Activated gamma-delta T cell treated with anti-CD3 and anti-CD28 coated beads, Interleukin-2, amount 50 U/mL, for 16 hours (primary cell): ENCODE data around the gene TSPAN4.

Source experiments
- DNase-seq: peaks from one replicate; pipeline ENCODE4 v3.0.0-alpha.2; 2020; ENCODE audit warnings: low read depth

Gene TSPAN4

DNA sequence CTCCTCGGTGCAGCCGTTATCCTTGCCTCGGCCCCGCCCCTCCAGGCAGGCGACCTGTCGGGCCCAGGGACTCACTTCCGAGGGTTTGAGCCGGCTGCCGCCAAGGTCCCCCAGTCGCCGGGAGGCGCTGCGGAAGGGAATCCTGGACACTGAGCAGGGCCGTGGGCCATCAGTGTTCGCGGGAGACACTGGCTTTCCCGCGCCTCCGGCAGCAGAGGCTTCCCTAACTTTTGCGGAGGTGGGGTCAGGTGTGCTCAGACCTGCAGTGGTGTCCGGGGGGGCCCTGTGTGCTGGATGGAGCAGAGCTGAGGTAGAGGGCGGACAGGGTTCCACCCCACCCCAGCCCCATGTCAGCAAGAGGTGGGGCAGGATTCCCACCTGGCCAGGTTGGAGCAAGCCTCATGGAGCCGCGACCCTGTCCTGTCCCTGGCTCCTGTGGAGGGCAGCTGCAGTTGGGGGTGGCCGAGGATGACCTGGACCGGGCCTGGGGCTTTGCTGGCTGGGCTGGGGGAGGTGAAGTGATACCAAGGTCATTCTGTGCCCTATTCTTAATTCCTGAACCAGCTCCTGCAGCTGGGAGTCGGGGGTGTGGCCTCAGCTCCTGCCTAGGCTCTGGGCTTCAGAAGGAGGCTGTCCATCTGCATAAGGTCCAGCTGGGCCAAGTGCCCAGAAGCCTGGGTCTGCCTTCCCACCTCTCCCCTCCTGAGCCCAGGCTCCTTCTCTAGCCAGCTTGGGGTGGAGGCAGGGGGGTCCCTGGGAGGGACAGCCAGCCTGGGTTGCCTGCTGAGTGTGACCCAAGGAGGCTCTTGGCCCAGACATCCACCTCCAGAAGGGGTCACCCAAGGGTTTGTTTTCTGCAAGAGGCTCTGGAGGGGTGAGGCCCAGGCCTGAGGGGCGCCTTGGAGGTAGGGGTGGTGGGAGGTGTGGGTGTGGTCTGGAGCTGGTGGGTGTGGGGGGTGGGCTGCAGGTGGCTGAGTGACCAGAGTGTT, 8.4 kb downstream of the TSPAN4 start:
- no peak for DNase-seq

GRCh38 chr11:852762-853161, 10.1 kb downstream of the TSPAN4 start:
- no peak for DNase-seq

GRCh38 chr11:853682-854448, 11.2 kb downstream of the TSPAN4 start:
- DNase-seq, result no peak

DNA sequence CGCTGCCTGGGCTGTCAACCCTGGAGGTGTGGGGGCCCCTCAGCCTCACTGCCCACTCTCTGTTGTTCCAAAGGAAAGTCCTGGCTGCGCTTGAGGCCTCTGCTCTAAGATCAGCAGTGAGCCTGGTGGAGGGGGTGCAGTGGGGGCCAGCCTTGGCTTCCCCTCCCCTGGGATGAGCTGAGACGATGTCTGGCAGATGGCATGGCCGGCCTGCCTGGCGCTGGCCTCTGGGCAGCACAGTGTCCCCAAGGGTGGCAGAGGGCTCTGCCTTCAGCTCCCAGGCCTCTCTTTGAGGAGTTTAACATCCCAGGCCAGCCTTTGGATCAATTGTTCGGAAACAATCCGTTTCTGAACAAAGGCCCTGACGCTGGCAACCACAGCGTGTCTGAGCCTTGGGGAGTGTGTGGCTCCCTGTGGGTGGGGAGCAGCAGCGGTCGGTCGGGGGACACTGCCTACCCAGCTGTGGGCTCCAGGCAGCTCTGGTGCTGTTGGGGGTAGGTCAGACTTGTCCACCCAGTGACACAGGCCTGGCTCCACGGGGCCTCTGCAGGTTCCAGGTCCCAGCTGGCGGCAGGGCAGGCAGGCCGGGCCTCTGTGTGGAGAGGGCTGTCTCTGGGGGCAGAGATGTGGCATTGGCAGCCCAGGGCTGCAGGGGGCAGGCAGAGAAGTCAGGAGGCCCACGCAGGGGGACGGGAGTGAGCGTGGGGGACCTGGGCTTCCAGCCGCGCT, 12.1 kb downstream of the TSPAN4 start:
- no peak for DNase-seq

GRCh38 chr11:855330-855674, 12.7 kb downstream of the TSPAN4 start:
- DNase-seq, result no peak

GRCh38 chr11:855796-856195, 13.1 kb downstream of the TSPAN4 start:
- DNase-seq, result no peak

- no peak for DNase-seq
Observed at GRCh38 chr11:856397-856796, 13.7 kb downstream of the TSPAN4 start.

- no peak for DNase-seq
Observed at GRCh38 chr11:858053-858761, 15.6 kb downstream of the TSPAN4 start.

DNA sequence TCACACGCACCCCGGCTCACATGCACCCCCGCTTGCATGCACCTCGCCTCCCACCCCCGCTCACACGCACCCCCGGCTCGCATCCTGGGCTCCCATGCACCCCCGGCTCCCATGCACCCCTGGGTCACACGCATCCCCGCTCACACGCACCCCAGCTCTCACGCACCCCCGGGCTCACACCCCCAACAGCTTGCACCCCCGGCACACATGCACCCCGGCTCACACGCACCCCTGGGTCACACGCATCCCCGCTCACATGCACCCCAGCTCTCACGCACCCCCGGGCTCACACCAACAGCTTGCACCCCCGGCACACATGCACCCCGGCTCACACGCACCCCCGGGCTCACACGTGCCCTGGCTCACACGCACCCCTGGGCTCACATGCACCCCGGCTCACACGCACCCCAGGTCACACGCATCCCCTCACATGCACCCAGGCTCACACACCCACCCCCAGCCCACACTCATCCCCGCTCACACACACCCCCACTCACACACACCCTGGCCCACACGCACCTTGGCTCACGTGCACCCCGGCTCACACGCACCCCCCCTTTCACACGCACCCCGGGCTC, 16.2 kb downstream of the TSPAN4 start:
- no peak for DNase-seq

DNA sequence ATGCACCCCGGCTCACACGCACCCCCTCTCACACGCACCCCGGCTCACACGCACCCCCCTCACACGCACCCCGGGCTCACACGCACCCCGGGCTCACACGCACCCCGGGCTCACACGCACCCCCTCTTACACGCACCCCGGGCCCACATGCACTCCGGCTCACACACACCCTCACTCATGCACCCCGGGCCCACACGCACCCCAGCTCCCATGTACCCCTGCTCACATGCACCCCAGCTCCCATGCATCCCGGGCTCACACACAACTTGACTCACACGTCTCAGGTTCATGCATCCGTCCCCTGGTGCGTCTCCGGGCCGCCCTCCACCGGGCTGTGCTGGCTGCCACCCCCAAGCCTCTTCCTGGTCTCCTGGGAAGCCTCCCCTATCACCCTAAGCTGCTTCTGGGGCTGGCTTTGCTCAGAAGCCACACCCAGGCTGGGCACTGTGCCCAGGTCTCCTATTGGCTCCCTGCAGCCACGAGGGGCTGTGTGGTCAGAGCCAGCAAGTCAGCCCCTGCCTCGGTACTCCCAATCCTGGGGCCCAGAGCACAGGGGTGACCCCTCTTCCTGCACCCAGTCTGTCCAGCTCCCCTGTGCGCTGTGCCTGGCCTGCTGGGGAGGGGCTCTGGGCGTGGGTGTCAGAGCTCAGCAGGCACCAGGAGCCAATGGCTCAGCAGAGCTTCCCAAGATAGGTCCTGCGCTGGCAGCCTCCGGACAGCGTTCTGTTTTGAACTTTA, 16.9 kb downstream of the TSPAN4 start:
- no peak for DNase-seq

- DNase-seq, result no peak
Observed at GRCh38 chr11:860234-861104, 17.8 kb downstream of the TSPAN4 start.

DNA sequence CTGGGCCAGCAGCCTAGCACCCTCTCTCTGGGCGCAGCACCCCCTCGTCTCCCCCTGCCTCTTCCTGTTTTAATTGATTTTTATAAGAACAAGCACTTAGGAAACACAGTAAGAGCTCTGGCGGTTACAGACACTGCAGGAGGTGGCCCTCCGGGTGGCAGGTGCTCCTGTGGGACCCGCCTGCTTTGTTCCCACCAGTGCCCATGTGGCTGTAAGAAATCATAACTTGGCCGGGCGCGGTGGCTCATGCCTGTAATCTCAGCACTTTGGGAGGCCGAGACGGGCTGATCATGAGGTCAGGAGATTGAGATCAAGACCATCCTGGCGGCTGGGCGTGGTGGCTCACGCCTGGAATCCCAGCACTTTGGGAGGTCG, 18.4 kb downstream of the TSPAN4 start:
- no peak for DNase-seq

- DNase-seq, result no peak
Observed at GRCh38 chr11:862081-862661, 19.5 kb downstream of the TSPAN4 start.

DNA sequence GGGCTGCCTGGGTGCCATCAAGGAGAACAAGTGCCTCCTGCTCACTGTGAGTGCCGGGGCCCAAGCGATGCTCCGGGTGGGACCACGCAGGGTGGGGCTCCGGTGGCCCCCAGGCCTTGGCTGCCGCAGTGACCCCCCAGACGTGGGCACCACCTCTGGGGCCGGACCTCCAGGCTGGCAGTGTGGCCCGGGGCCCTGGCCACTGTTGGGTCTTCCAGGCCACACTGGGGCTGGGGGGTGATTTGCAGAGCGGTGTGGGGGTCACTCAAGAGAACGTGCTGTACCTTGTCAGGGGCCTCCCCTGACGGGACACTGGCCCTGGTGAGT, 20.0 kb downstream of the TSPAN4 start:
- DNase-seq, result no peak

GRCh38 chr11:863023-863909, 20.6 kb downstream of the TSPAN4 start:
- DNase-seq, result no peak

- DNase-seq, result no peak
Observed at GRCh38 chr11:863910-864827, 21.5 kb downstream of the TSPAN4 start.

DNA sequence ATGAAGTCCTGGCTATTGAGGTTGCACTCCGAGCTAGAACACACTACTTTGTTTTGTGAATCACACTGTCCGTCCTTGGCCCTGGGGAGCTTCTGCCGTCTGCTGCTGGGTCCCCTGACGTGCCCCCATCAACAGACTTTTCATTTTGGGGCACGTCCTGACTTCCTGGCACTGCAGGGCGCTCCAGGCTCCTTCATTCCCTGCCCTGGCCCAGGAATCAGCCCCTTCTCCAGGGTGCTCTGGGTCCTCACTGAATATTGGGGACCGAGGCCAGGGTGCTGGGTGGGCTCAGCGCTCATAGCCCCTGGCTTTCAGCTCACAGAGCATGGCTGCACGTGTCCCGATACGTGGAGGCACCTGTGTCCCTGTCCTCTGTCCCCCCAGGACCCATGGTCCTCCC, 22.2 kb downstream of the TSPAN4 start:
- no peak for DNase-seq
